Left lung (tissue), 10 donors: ENCODE results near the gene SLC25A51. TPM values are rescaled to one million over a fixed set of nuclear protein-coding genes. Genes with fewer than 3 reads are reported as not detected.

Experiments used
- ATAC-seq: fragments of 200-7000 bp; cut with Tn5 transposase; one replicate; pipeline ENCODE4 v1.9.1; 2020; ENCODE audit warnings: moderate library complexity
- DNase-seq, 4 donors: peaks; one replicate each; pipeline ENCODE4 v3.0.0-alpha.2; 2013 to 2020
- H3K27ac ChIP-seq, 2 donors: fragments of 200-600 bp; sonication (generic) in 1 of 2; one replicate each; pipeline versions ENCODE4 v1.5.0 to v1.8.0; 2020 to 2021
- H3K27me3 ChIP-seq, 2 donors: fragments of 200-600 bp; sonication (generic) in 1 of 2; one replicate each; pipeline versions ENCODE4 v1.5.0 to v1.8.0; 2020 to 2021
- H3K36me3 ChIP-seq, 2 donors: fragments of 200-600 bp; sonication (generic) in 1 of 2; one replicate each; pipeline versions ENCODE4 v1.5.0 to v1.8.0; 2020 to 2021
- H3K4me1 ChIP-seq, 2 donors: fragments of 200-600 bp; one replicate each; pipeline ENCODE4 v1.8.0; 2021
- H3K4me3 ChIP-seq, 2 donors: fragments of 200-600 bp; sonication (generic) in 1 of 2; one replicate each; pipeline versions ENCODE4 v1.5.0 to v1.8.0; 2020 to 2021; ENCODE audit warnings: mild to moderate bottlenecking in 1 of 2
- H3K9me3 ChIP-seq, 2 donors: fragments of 200-600 bp; sonication (generic) in 1 of 2; one replicate each; pipeline versions ENCODE4 v1.5.0 to v1.8.0; 2020 to 2021
- CTCF ChIP-seq, 2 donors: fragments of 200-600 bp; sonication (generic) in 1 of 2; IDR thresholded peaks; one replicate each; pipeline versions ENCODE4 v1.5.0 to v1.8.0; 2021; ENCODE audit warnings: antibody characterized with exemption in 2 of 2
- intact Hi-C, 2 donors: fragments of 100-400 bp; cut with DNase I; formaldehyde crosslinking; loops; one replicate each; pipeline versions ENCODE4 v1.11.2 to v1.14.2; 2022
- polyA plus RNA-seq, 6 donors: library from polyadenylated mRNA; unstranded; fragments of 120-200 nt; gene quantifications; one replicate each; pipeline ENCODE4 v1.2.1, GENCODE V29; 2013; ENCODE audit not compliant: insufficient read length in 6 of 6
- total RNA-seq, 2 donors: library from RNA; stranded (reverse); fragmentation: NEBNext Ultra II Directional; extraction: Animal tissue kit (Norgen Biotek cat#: 25700); gene quantifications; one replicate each; pipeline ENCODE4 v1.2.1, GENCODE V29; 2021
- donor health status: DM: no; HTN: yes; CAD: no.
- donor health status: DM: no; HTN: no; CAD: no.

SLC25A51 gene
- total and polyA plus RNA-seq, 8 donors: 16.3 to 39.9 (median 18.8) TPM

GRCh38 chr9:37937366-37937765 is 33.4 kb upstream of the SLC25A51 start:
- Histone ChIP-seq H3K27me3 (no peaks in the 10 kb centered on the region), H3K27ac (peak overlapping the region in 1 of 2 donors; percentile 30), H3K4me1 (peaks cover 4 to 7% of the 10 kb centered on the region in 2 donors), H3K4me3 (no peak overlapping the region), H3K36me3 (peaks cover 0 to 9% of the 10 kb centered on the region in 2 donors), H3K9me3 (no peaks in the 10 kb centered on the region)
- intact Hi-C loops: loop anchor here in 1 of 2 donors (10.0 kb wide), 1 partner anchor 77 kb away; no protein-coding TSS in a partner anchor
- ATAC-seq: no peak
- no peak for TF ChIP-seq CTCF (IDR thresholded peaks at IDR 0.05)
- DNase-seq: peak in 1 of 4 donors; percentile 22

- peak overlapping the region in 1 of 2 donors; percentile 1 for H3K27ac ChIP-seq
- peak in 1 of 4 donors; percentile 13 for DNase-seq
- peak; percentile 66 for ATAC-seq
Observed at GRCh38 chr9:37936965-37937364, 33.0 kb upstream of the SLC25A51 start.

DNA sequence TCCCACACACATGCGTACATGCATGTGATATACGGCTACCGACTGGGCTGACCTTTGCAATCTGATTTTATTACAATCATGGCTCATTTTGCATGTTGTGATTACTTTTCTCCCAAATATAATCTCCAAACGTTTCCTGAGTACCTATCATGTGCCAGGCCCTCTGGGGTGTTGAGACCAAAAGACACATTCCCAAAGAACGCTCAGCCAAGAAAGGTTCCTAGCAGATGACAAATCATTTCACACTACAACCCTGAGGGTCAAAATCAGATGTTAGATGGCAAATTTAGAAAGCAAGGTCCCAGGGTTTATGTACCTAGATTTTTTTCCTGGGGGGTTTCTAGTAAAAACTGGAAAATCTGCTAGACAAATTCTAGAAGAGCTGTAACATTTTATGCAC is 32.4 kb upstream of the SLC25A51 start:
- no peak for DNase-seq
- H3K4me3 ChIP-seq: no peak overlapping the region
- H3K4me1 ChIP-seq: peaks cover 4 to 6% of the 10 kb centered on the region in 2 donors
- intact Hi-C loops: loop anchor here in 1 of 2 donors (10.0 kb wide), 1 partner anchor 78 kb away; no protein-coding TSS in a partner anchor
- ATAC-seq: no peak
- H3K36me3 ChIP-seq: peaks cover 0 to 9% of the 10 kb centered on the region in 2 donors
- no peaks in the 10 kb centered on the region for H3K27me3 ChIP-seq
- TF ChIP-seq CTCF (IDR thresholded peaks at IDR 0.05): no peak
- H3K27ac ChIP-seq: peak overlapping the region in 1 of 2 donors; percentile 1
- H3K9me3 ChIP-seq: no peaks in the 10 kb centered on the region

More at GRCh38 chr9:37936965-37937364, 33.0 kb upstream of the SLC25A51 start:
- H3K36me3 ChIP-seq: peaks cover 0 to 9% of the 10 kb centered on the region in 2 donors
- peaks cover 4 to 6% of the 10 kb centered on the region in 2 donors for H3K4me1 ChIP-seq
- H3K4me3 ChIP-seq: no peak overlapping the region
- no peaks in the 10 kb centered on the region for H3K27me3 ChIP-seq
- no peaks in the 10 kb centered on the region for H3K9me3 ChIP-seq
- no peak for TF ChIP-seq CTCF (IDR thresholded peaks at IDR 0.05)
- intact Hi-C loops: loop anchor here in 1 of 2 donors (10.0 kb wide), 1 partner anchor 78 kb away; no protein-coding TSS in a partner anchor

DNA sequence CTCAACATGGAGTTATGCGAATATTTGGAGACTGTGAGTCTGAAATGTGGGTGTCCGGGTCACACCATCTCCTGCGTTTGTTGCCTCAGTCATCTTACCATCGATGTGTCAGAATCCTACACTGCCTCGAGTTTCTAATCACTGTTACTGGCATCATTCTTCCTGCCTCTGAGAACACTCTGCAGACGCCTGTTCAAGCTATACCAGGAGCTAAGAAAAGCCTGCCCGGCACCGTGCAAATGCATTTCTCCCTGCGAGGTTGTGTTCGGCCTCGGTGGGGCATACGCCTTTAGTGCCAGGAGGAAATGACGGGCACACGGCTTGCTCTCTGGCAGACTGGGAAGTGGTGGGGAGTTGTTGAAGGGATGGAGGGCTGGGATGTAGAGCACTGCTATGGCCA is 31.2 kb upstream of the SLC25A51 start:
- TF ChIP-seq CTCF (IDR thresholded peaks at IDR 0.05): no peak
- Histone ChIP-seq H3K4me1 (peaks cover 4 to 6% of the 10 kb centered on the region in 2 donors), H3K27ac (no peak overlapping the region), H3K9me3 (no peaks in the 10 kb centered on the region), H3K36me3 (peaks cover 0 to 9% of the 10 kb centered on the region in 2 donors), H3K27me3 (no peaks in the 10 kb centered on the region), H3K4me3 (no peak overlapping the region)
- peak in 1 of 4 donors; percentile 31 for DNase-seq
- intact Hi-C loops: loop anchor here in 1 of 2 donors (10.0 kb wide), 1 partner anchor 80 kb away; no protein-coding TSS in a partner anchor
- no peak for ATAC-seq

- no peak for DNase-seq
- ATAC-seq: no peak
- no peak overlapping the region for H3K4me3 ChIP-seq
- intact Hi-C loops: loop anchor here in 1 of 2 donors (10.0 kb wide), 1 partner anchor 83 kb away; no protein-coding TSS in a partner anchor
- TF ChIP-seq CTCF (IDR thresholded peaks at IDR 0.05): no peak
- H3K27me3 ChIP-seq: no peaks in the 10 kb centered on the region
- peaks cover 0 to 14% of the 10 kb centered on the region in 2 donors for H3K36me3 ChIP-seq
- peaks cover 0 to 18% of the 10 kb centered on the region in 2 donors for H3K4me1 ChIP-seq
- no peak overlapping the region for H3K27ac ChIP-seq
- H3K9me3 ChIP-seq: no peaks in the 10 kb centered on the region
Observed at GRCh38 chr9:37931592-37931991, 27.7 kb upstream of the SLC25A51 start.
